Hematopoietic multipotent progenitor cell treated with erythropoietin and hydrocortisone succinate and interleukin-3 and kit ligand, for 4 days (in vitro differentiated cells): ENCODE data around the gene C10orf67.
"Not testable (repeated sequence)": the region's sequence is repeated elsewhere in the genome, so short reads cannot be mapped to it uniquely, and the experiment has no call there.

ENCODE experiments used
- DNase-seq: peaks from one replicate; pipeline ENCODE4 v3.0.0-alpha.2; 2015

Gene C10orf67

GRCh38 chr10:23319835-23320234 is 24.8 kb downstream of the C10orf67 start:
- no peak for DNase-seq

GRCh38 chr10:23318359-23318758 is 26.2 kb downstream of the C10orf67 start:
- DNase-seq = no peak

- no peak for DNase-seq
These were observed 27.2 kb downstream of the C10orf67 start for GRCh38 chr10:23317416-23317815.

GRCh38 chr10:23316406-23316805 is 28.2 kb downstream of the C10orf67 start:
- DNase-seq = no peak

- no peak for DNase-seq
These were observed 28.6 kb downstream of the C10orf67 start for GRCh38 chr10:23315966-23316365.

- peak; percentile 83 for DNase-seq
These were observed 29.8 kb downstream of the C10orf67 start for GRCh38 chr10:23314835-23315239.

GRCh38 chr10:23311034-23311433 is 33.6 kb downstream of the C10orf67 start:
- DNase-seq = no peak

- no peak for DNase-seq
These were observed 34.2 kb downstream of the C10orf67 start for GRCh38 chr10:23310404-23310803.

- not testable (repeated sequence) for DNase-seq
These were observed 44.6 kb downstream of the C10orf67 start for GRCh38 chr10:23299961-23300360.

- DNase-seq = peak; percentile 32
These were observed 49.9 kb downstream of the C10orf67 start for GRCh38 chr10:23294638-23295247.

- no peak for DNase-seq
These were observed 50.5 kb downstream of the C10orf67 start for GRCh38 chr10:23293973-23294590.

GRCh38 chr10:23293145-23293724 is 51.4 kb downstream of the C10orf67 start:
- peak; percentile 73 for DNase-seq

GRCh38 chr10:23291551-23292334 is 52.9 kb downstream of the C10orf67 start:
- DNase-seq = no peak

GRCh38 chr10:23284674-23285335 is 59.8 kb downstream of the C10orf67 start:
- no peak for DNase-seq

- no peak for DNase-seq
These were observed 60.4 kb downstream of the C10orf67 start for GRCh38 chr10:23284155-23284554.

- DNase-seq = no peak
These were observed 60.9 kb downstream of the C10orf67 start for GRCh38 chr10:23283680-23284079.

- no peak for DNase-seq
These were observed 63.6 kb downstream of the C10orf67 start for GRCh38 chr10:23281044-23281433.

GRCh38 chr10:23280419-23281043 is 64.1 kb downstream of the C10orf67 start:
- no peak for DNase-seq

GRCh38 chr10:23275355-23275754 is 69.2 kb downstream of the C10orf67 start:
- no peak for DNase-seq

GRCh38 chr10:23274179-23274578 is 70.4 kb downstream of the C10orf67 start:
- not testable (repeated sequence) for DNase-seq

- DNase-seq = no peak
These were observed 74.1 kb downstream of the C10orf67 start for GRCh38 chr10:23270531-23270930.

- DNase-seq = no peak
These were observed 81.0 kb downstream of the C10orf67 start for GRCh38 chr10:23263441-23264164.
